ENCODE data around the gene PACS1.

DNA sequence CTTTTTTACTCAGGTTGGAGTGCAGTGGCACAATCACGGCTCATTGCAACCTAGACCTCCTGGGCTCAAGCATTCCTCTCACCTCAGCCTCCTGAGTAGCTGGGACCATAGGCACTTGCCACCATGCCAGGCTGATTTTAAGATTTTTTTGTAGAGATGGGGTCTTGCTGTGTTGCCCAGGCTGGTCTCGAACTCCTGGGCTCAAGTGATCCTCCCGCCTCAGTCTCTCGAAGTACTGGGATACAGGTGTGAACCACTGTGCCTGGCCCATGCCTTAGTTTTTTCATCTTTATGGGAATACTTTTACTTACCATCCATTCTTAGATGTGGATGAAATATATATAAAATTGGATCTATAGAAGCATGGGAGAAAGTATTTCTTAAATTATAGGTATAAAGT is 5.2 kb downstream of the PACS1 start:
- TF ChIP-seq POLR2AphosphoS5 (IDR thresholded peaks at IDR 0.05; ENCODE audit: low read depth, low read length): no peak
- no peak for TF ChIP-seq RAD21 (IDR thresholded peaks at IDR 0.05; ENCODE audit: low read depth)
- TF ChIP-seq ZFX (IDR thresholded peaks at IDR 0.05): no peak
- no peak for TF ChIP-seq TCF7L2 (IDR thresholded peaks at IDR 0.05; ENCODE audit: borderline replicate concordance, extremely low read depth, insufficient read depth, insufficient read length)
- TF ChIP-seq CTCF (IDR thresholded peaks at IDR 0.05 in 2 of 3, conservative IDR thresholded peaks at IDR 0.05 in 1 of 3; ENCODE audit: borderline replicate concordance in 1 of 3, insufficient read depth in 1 of 3, low read depth in 2 of 3, low read length in 2 of 3): no peak
- no peak for TF ChIP-seq ZNF274 (IDR thresholded peaks at IDR 0.05; ENCODE audit: low read depth, low read length)
- TF ChIP-seq EZH2 (IDR thresholded peaks at IDR 0.05): no peak
- no peak for TF ChIP-seq CEBPB (IDR thresholded peaks at IDR 0.05; ENCODE audit: low read depth)
- TF ChIP-seq POLR2A (IDR thresholded peaks at IDR 0.05; ENCODE audit: borderline replicate concordance, extremely low read depth, insufficient read depth, insufficient read length): no peak
- TF ChIP-seq, protein P1, sequence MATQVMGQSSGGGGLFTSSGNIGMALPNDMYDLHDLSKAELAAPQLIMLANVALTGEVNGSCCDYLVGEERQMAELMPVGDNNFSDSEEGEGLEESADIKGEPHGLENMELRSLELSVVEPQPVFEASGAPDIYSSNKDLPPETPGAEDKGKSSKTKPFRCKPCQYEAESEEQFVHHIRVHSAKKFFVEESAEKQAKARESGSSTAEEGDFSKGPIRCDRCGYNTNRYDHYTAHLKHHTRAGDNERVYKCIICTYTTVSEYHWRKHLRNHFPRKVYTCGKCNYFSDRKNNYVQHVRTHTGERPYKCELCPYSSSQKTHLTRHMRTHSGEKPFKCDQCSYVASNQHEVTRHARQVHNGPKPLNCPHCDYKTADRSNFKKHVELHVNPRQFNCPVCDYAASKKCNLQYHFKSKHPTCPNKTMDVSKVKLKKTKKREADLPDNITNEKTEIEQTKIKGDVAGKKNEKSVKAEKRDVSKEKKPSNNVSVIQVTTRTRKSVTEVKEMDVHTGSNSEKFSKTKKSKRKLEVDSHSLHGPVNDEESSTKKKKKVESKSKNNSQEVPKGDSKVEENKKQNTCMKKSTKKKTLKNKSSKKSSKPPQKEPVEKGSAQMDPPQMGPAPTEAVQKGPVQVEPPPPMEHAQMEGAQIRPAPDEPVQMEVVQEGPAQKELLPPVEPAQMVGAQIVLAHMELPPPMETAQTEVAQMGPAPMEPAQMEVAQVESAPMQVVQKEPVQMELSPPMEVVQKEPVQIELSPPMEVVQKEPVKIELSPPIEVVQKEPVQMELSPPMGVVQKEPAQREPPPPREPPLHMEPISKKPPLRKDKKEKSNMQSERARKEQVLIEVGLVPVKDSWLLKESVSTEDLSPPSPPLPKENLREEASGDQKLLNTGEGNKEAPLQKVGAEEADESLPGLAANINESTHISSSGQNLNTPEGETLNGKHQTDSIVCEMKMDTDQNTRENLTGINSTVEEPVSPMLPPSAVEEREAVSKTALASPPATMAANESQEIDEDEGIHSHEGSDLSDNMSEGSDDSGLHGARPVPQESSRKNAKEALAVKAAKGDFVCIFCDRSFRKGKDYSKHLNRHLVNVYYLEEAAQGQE (IDR thresholded peaks at IDR 0.05; ENCODE audit: low read depth): no peak
- no peak for TF ChIP-seq EZH2phosphoT487 (IDR thresholded peaks at IDR 0.05; ENCODE audit: borderline replicate concordance)
- no peak for TF ChIP-seq JUND (IDR thresholded peaks at IDR 0.05)
- TF ChIP-seq SP1 (IDR thresholded peaks at IDR 0.05; ENCODE audit: low read depth): no peak
- TF ChIP-seq, protein P2, sequence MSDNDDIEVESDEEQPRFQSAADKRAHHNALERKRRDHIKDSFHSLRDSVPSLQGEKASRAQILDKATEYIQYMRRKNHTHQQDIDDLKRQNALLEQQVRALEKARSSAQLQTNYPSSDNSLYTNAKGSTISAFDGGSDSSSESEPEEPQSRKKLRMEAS (IDR thresholded peaks at IDR 0.05): no peak

Data from HCT116 (cell line).